Testis (tissue), 3 donors: Measurements from ENCODE around the gene CCBE1. TPM values are rescaled to one million over a fixed set of nuclear protein-coding genes. Genes with fewer than 3 reads are reported as not detected.

Source experiments
- DNase-seq: peaks from one replicate; pipeline ENCODE4 v3.0.0-alpha.2; 2019
- H3K27ac ChIP-seq, 2 donors: fragments of 200-600 bp; sonication (generic); one replicate each; pipeline ENCODE4 v1.5.1; 2019
- H3K27me3 ChIP-seq: fragments of 200-600 bp; sonication (generic); one replicate; pipeline ENCODE4 v1.5.1; 2019
- H3K36me3 ChIP-seq: fragments of 200-600 bp; sonication (generic); one replicate; pipeline ENCODE4 v1.5.1; 2017; ENCODE audit warnings: low read depth; ENCODE audit errors: missing control alignments
- H3K4me1 ChIP-seq: fragments of 200-600 bp; sonication (generic); one replicate; pipeline ENCODE4 v1.5.1; 2019
- H3K4me3 ChIP-seq, 2 donors: fragments of 200-600 bp; sonication (generic); one replicate each; pipeline ENCODE4 v1.5.1; 2017 to 2019
- H3K9me3 ChIP-seq: fragments of 200-600 bp; sonication (generic); one replicate; pipeline ENCODE4 v1.5.1; 2017
- POLR2A ChIP-seq: fragments of 450-650 bp; IDR thresholded peaks from one replicate; pipeline ENCODE4 v1.6.1; 2017; ENCODE audit warnings: antibody characterized with exemption, mild to moderate bottlenecking, moderate library complexity
- WGBS, 2 donors: methylation state at CpG; one replicate each; pipeline ENCODE4 v1.1.5; 2018; 5-methylcytosine and 5-hydroxymethylcytosine counted together
- intact Hi-C: fragments of 100-400 bp; cut with DNase I; formaldehyde crosslinking; loops from one replicate; pipeline ENCODE4 v1.15.1; 2023; ENCODE audit warnings: low total_unique reads
- polyA plus RNA-seq: library from polyadenylated mRNA; stranded (reverse); fragments of 350-450 nt; fragmentation: Illumina TruSeq; extraction: RNeasy Lipid Tissue Mini Kit (QIAGEN cat#74804); gene quantifications from one replicate; pipeline ENCODE4 v1.2.3, GENCODE V29; 2014; ENCODE audit warnings: low read depth, low replicate concordance; ENCODE audit not compliant: insufficient read depth
- total RNA-seq, 2 donors: library from RNA; depleted of rRNA; stranded (reverse); fragments of >200 nt; gene quantifications; one replicate each; pipeline ENCODE4 v1.2.3, GENCODE V29; 2016
- TF ChIP-seq, protein P1 (sequence below), 3 experiments: fragments of 450-650 bp in 2 of 3; fragments of 200-600 bp in 1 of 3; sonication (generic) in 1 of 3; IDR thresholded peaks; one replicate each; pipeline ENCODE4 v1.5.1; 2016 to 2019; ENCODE audit warnings: antibody characterized with exemption in 3 of 3, mild to moderate bottlenecking in 2 of 3, moderate library complexity in 1 of 3

Gene CCBE1
- total and polyA plus RNA-seq, 3 donors from 2014 or later, result 1.8 to 2.6 (median 1.9) TPM

DNA sequence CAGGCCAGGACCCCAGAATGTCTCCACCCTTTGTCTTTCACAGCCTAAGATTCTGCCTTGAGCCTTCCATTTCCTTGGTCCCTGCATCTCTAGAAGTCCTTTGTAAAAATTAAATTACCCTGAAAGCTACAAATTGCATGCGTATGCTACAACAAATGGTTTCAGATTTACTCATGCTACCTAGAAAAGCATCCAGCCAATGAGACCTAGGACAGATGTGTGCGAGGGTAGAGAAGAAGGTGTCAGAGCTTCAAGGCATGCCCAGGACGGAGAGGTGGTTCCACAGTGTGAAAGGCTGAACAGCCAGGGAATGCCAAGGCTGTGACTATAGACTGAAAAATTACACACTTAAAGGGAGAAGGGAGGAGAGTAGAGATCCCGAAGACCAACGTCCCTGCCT is 40.2 kb downstream of the CCBE1 start:
- Histone ChIP-seq H3K4me1 (no peaks in the 10 kb centered on the region), H3K27me3 (no peaks in the 10 kb centered on the region), H3K27ac (no peak overlapping the region), H3K4me3 (no peak overlapping the region), H3K9me3 (no peaks in the 10 kb centered on the region), H3K36me3 (no peaks in the 10 kb centered on the region)
- DNase-seq, result no peak
- TF ChIP-seq, protein P1, sequence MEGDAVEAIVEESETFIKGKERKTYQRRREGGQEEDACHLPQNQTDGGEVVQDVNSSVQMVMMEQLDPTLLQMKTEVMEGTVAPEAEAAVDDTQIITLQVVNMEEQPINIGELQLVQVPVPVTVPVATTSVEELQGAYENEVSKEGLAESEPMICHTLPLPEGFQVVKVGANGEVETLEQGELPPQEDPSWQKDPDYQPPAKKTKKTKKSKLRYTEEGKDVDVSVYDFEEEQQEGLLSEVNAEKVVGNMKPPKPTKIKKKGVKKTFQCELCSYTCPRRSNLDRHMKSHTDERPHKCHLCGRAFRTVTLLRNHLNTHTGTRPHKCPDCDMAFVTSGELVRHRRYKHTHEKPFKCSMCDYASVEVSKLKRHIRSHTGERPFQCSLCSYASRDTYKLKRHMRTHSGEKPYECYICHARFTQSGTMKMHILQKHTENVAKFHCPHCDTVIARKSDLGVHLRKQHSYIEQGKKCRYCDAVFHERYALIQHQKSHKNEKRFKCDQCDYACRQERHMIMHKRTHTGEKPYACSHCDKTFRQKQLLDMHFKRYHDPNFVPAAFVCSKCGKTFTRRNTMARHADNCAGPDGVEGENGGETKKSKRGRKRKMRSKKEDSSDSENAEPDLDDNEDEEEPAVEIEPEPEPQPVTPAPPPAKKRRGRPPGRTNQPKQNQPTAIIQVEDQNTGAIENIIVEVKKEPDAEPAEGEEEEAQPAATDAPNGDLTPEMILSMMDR (IDR thresholded peaks at IDR 0.05), result no peak
- TF ChIP-seq POLR2A, result no peak
- intact Hi-C loops, result no loop called here
- WGBS, 2 donors, result 93 to 95% methylated on average over 5 of the region's 5 CpGs

DNA sequence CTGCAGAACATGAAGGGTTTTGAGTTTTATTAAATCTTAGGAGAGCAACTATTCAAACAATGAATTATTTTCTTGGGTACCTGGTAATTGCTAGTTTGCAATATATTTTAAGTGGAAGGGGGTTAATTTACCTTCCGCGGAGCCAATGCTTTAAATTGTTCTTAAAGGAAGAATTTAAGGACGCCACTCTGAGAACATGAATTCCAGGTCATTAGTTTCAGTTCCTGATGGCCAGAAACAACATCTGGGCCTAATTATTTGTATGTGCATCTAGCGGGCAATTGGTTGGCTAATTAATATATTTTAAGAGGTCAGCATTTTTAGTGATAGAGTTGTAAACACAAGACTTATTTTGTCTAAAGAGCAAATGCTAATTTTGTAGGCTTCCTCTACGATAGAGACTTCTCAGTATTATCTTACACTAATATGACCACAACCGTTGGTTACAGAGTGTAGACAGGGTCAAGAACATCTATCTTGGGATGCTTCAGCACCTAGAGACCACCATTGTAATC is 40.8 kb downstream of the CCBE1 start:
- H3K27me3 ChIP-seq, result no peaks in the 10 kb centered on the region
- no peaks in the 10 kb centered on the region for H3K9me3 ChIP-seq
- no peak overlapping the region for H3K27ac ChIP-seq
- H3K4me3 ChIP-seq, result no peak overlapping the region
- no peaks in the 10 kb centered on the region for H3K4me1 ChIP-seq
- H3K36me3 ChIP-seq, result no peaks in the 10 kb centered on the region
- TF ChIP-seq, protein P1 (IDR thresholded peaks at IDR 0.05), result no peak
- TF ChIP-seq POLR2A, result no peak
- WGBS, 2 donors, result 64 to 70% methylated on average over 6 of the region's 6 CpGs
- intact Hi-C loops, result no loop called here
- DNase-seq, result no peak

DNA sequence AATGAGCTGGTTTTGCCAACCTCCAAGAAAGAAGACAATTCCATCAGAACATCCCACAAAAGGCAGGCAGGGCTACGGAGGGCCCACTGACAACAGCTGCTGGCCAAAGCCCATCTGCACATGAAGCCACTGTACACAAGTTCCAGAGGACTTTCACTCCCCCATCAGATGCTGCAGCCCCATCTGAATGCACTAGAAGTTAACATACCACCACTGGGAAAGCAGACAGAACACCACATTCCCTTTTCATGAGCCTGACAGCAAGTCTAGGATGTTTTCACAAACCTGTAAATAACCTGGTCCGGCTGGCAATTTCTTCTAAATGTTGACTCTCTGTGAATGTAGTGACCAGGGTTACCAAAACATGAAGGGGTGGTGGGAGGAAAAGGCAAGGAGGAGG is 41.5 kb downstream of the CCBE1 start:
- Histone ChIP-seq H3K27ac (no peak overlapping the region), H3K27me3 (no peaks in the 10 kb centered on the region), H3K36me3 (no peaks in the 10 kb centered on the region), H3K4me1 (no peaks in the 10 kb centered on the region), H3K9me3 (no peaks in the 10 kb centered on the region), H3K4me3 (no peak overlapping the region)
- intact Hi-C loops, result no loop called here
- no peak for DNase-seq
- 59 to 76% methylated on average over 2 of the region's 2 CpGs for WGBS, 2 donors
- TF ChIP-seq POLR2A, result no peak
- TF ChIP-seq, protein P1 (IDR thresholded peaks at IDR 0.05), result no peak

DNA sequence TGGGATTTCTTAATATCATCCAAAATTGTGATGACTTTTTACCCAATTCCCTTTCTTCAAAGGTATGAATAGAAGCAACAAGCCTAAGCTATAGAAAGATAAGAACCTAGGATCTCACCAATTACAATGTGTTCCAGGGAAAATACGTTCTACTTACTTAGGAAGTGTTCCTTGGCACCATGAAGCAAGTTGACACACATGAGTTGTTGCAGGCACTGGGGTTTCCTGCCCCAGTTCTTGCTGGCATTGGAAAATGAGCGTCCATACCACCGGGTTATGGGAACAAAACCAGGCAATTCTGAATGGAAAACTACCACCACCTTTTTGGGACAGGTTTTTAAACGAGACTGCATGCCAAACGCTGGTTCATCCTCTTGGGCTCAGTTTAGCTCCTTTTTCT is 46.2 kb downstream of the CCBE1 start:
- intact Hi-C loops, result no loop called here
- no peak overlapping the region for H3K4me3 ChIP-seq
- H3K4me1 ChIP-seq, result no peaks in the 10 kb centered on the region
- DNase-seq, result no peak
- 85 to 88% methylated on average over 5 of the region's 5 CpGs for WGBS, 2 donors
- no peaks in the 10 kb centered on the region for H3K36me3 ChIP-seq
- H3K27ac ChIP-seq, result no peak overlapping the region
- H3K9me3 ChIP-seq, result no peaks in the 10 kb centered on the region
- H3K27me3 ChIP-seq, result no peaks in the 10 kb centered on the region
- TF ChIP-seq, protein P1 (IDR thresholded peaks at IDR 0.05), result no peak
- TF ChIP-seq POLR2A, result no peak

DNA sequence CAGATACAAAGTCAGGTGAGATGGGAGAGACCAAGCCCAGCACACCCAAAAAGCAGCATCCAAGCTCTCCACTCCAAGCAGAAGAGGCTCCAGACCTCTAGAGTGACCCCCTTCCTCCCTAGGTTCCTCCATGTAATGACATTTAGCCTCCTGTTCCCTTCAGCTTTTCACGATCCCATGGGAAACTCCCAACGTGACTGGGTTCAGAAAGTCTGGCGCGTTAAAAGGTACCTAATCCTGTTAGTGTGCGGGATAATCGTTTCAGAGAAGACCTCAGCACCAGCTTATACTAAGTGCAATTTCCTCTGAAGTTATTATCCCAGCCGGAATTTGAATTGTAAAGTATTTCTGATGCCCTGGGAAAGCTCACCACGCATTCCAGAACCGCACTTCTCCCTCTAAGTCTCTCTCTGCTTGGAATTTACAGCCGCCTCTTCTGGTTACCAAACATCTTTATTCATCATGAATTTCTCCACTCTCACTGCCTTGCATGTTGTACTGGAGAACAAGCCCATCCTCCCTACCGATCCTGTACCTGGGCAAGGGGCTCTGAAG is 46.9 kb downstream of the CCBE1 start:
- Histone ChIP-seq H3K36me3 (no peaks in the 10 kb centered on the region), H3K9me3 (no peaks in the 10 kb centered on the region), H3K27me3 (no peaks in the 10 kb centered on the region), H3K4me3 (no peak overlapping the region), H3K27ac (no peak overlapping the region), H3K4me1 (no peaks in the 10 kb centered on the region)
- TF ChIP-seq, protein P1 (IDR thresholded peaks at IDR 0.05), result no peak
- TF ChIP-seq POLR2A, result no peak
- 86 to 87% methylated on average over 11 of the region's 11 CpGs for WGBS, 2 donors
- DNase-seq, result no peak
- intact Hi-C loops, result no loop called here
